Measurements from ENCODE around the gene ATP11C. TPM values are rescaled to one million over a fixed set of nuclear protein-coding genes. Genes with fewer than 3 reads are reported as not detected.
A peak's percentile ranks its signal among the peaks of the same experiment; 100 is the strongest.

The ATP11C gene
- polyA plus RNA-seq, 1 donor (not counting 4 experiments of a cell fraction or from before 2014, with no cell fraction given): 14.0 TPM

DNA sequence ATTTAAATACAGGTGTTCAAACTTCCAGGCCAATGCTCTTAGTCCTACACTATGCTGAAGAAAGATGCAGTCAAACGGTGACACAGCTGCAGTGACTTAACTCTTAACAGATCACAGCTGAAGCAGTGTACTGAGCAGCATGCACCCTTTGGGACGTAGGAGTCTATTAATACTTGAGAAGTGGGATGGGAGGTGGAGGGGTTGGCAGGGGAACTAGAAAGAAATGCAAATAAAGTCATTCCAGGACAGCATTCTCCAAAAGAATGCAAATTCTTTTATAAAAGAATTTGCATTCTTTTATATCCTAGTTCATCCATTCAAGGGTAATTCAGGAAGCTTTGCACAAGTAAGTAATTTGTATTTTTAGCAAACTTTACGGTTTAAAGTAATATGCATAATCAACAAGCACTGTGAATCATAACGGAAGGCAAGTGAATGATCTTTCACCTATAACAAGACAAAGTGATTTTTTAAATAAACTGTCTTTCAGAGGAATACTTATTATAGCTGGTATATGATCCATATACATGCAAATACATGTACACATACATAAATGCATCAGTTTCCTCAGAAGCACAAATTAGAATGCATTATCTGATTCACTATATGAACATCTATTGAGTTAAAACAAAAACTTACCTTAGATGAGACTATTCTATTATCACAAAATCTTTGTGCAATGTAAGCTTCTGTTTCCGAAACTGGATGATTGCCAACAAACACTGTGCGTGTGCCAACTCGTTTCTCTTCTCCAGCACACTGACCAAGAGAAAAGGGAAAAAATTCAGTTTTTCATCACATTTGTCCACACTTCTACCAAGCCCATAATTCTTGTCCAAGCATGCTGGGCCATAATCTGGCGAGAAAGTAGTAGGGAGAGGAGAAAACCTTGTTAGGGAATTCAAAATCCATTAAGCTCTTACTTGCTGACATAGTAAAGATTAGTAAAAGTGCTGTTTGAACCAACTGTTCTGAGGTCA, 106.5 kb downstream of the ATP11C start:
- Histone ChIP-seq H3K27me3 (ENCODE audit: control insufficient read depth, extremely low read depth, insufficient read depth, low read length) (no peaks in the 10 kb centered on the region), H4K20me1 (ENCODE audit: control insufficient read depth, extremely low read depth, insufficient read depth, low read length) (no peaks in the 10 kb centered on the region), H3K4me1 (ENCODE audit: control insufficient read depth, extremely low read depth, insufficient read depth, low read length) (peaks cover 6% of the 10 kb centered on the region), H3K9me1 (ENCODE audit: control insufficient read depth, extremely low read depth, insufficient read depth, low read length) (no peaks in the 10 kb centered on the region), H3K9me3 (ENCODE audit: control insufficient read depth, low read depth, low read length) (no peaks in the 10 kb centered on the region), H2AFZ (ENCODE audit: control insufficient read depth, low read length) (no peak overlapping the region), H3K36me3 (ENCODE audit: control insufficient read depth in 2 of 2, extremely low read depth in 1 of 2, insufficient read depth in 2 of 2, low read length in 2 of 2) (no peaks in the 10 kb centered on the region), H3K79me2 (ENCODE audit: control insufficient read depth, insufficient read depth, low read length) (no peaks in the 10 kb centered on the region), H3K27ac (ENCODE audit: control insufficient read depth, insufficient read depth, low read length) (no peak overlapping the region), H3K9ac (ENCODE audit: control insufficient read depth, extremely low read depth, insufficient read depth, low read length) (no peak overlapping the region), H3K4me2 (ENCODE audit: control insufficient read depth, extremely low read depth, insufficient read depth, low read depth, low read length) (peak overlapping the region; percentile 3), H3K4me3 (ENCODE audit: control insufficient read depth in 2 of 3, extremely low read depth in 1 of 3, insufficient read depth in 2 of 3, low read depth in 1 of 3, low read length in 3 of 3) (no peak overlapping the region)
- dilution Hi-C loops (cut with MboI; ENCODE audit: extremely low pct_ligation_motif_present, low sequenced_read_pairs): no loop called here
- no peak for FAIRE-seq
- TF ChIP-seq, protein P1, sequence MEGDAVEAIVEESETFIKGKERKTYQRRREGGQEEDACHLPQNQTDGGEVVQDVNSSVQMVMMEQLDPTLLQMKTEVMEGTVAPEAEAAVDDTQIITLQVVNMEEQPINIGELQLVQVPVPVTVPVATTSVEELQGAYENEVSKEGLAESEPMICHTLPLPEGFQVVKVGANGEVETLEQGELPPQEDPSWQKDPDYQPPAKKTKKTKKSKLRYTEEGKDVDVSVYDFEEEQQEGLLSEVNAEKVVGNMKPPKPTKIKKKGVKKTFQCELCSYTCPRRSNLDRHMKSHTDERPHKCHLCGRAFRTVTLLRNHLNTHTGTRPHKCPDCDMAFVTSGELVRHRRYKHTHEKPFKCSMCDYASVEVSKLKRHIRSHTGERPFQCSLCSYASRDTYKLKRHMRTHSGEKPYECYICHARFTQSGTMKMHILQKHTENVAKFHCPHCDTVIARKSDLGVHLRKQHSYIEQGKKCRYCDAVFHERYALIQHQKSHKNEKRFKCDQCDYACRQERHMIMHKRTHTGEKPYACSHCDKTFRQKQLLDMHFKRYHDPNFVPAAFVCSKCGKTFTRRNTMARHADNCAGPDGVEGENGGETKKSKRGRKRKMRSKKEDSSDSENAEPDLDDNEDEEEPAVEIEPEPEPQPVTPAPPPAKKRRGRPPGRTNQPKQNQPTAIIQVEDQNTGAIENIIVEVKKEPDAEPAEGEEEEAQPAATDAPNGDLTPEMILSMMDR (optimal IDR thresholded peaks at IDR 0.05 in 1 of 3, IDR thresholded peaks at IDR 0.05 in 1 of 3, conservative IDR thresholded peaks at IDR 0.05 in 1 of 3; ENCODE audit: extremely low read depth in 1 of 3, insufficient read depth in 2 of 3, low read length in 3 of 3): no peak
- TF ChIP-seq EZH2 (IDR thresholded peaks at IDR 0.05; ENCODE audit: low read length): no peak
- DNase-seq (ENCODE audit: low read depth, low spot score): peak; percentile 15

DNA sequence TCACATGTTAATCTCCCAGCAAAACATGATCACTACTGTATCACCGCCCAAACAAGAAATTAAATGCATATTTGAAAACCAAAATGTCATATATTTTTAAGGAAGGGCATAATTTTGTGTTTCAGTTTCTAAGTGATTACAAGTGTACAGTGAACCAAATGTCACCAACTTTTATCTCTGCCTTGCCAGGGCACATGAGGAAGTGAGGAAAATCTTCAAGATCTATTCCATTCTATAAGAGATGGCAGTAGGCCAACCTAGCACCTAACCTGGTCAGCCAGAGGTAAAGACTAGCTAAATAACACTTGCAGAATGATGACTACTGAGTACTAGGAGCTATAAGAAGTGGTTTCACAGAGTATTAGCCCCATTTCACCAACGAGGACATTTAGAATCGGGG, 107.2 kb downstream of the ATP11C start:
- no peaks in the 10 kb centered on the region for H3K9me3 ChIP-seq (ENCODE audit: control insufficient read depth, low read depth, low read length)
- no peak overlapping the region for H3K4me3 ChIP-seq (ENCODE audit: control insufficient read depth in 2 of 3, extremely low read depth in 1 of 3, insufficient read depth in 2 of 3, low read depth in 1 of 3, low read length in 3 of 3)
- dilution Hi-C loops (cut with MboI; ENCODE audit: extremely low pct_ligation_motif_present, low sequenced_read_pairs): no loop called here
- H2AFZ ChIP-seq (ENCODE audit: control insufficient read depth, low read length): no peak overlapping the region
- H3K4me1 ChIP-seq (ENCODE audit: control insufficient read depth, extremely low read depth, insufficient read depth, low read length): peaks cover 6% of the 10 kb centered on the region
- no peak overlapping the region for H3K27ac ChIP-seq (ENCODE audit: control insufficient read depth, insufficient read depth, low read length)
- no peaks in the 10 kb centered on the region for H3K36me3 ChIP-seq (ENCODE audit: control insufficient read depth in 2 of 2, extremely low read depth in 1 of 2, insufficient read depth in 2 of 2, low read length in 2 of 2)
- no peaks in the 10 kb centered on the region for H3K9me1 ChIP-seq (ENCODE audit: control insufficient read depth, extremely low read depth, insufficient read depth, low read length)
- H3K79me2 ChIP-seq (ENCODE audit: control insufficient read depth, insufficient read depth, low read length): no peaks in the 10 kb centered on the region
- H4K20me1 ChIP-seq (ENCODE audit: control insufficient read depth, extremely low read depth, insufficient read depth, low read length): no peaks in the 10 kb centered on the region
- H3K4me2 ChIP-seq (ENCODE audit: control insufficient read depth, extremely low read depth, insufficient read depth, low read depth, low read length): no peak overlapping the region
- FAIRE-seq (no peak), DNase-seq (ENCODE audit: low read depth, low spot score) (no peak)
- no peaks in the 10 kb centered on the region for H3K27me3 ChIP-seq (ENCODE audit: control insufficient read depth, extremely low read depth, insufficient read depth, low read length)
- TF ChIP-seq, protein P1 (optimal IDR thresholded peaks at IDR 0.05 in 1 of 3, IDR thresholded peaks at IDR 0.05 in 1 of 3, conservative IDR thresholded peaks at IDR 0.05 in 1 of 3; ENCODE audit: extremely low read depth in 1 of 3, insufficient read depth in 2 of 3, low read length in 3 of 3): no peak
- no peak for TF ChIP-seq EZH2 (IDR thresholded peaks at IDR 0.05; ENCODE audit: low read length)
- no peak overlapping the region for H3K9ac ChIP-seq (ENCODE audit: control insufficient read depth, extremely low read depth, insufficient read depth, low read length)

Measured in keratinocyte (primary cell).